Peyer's patch (tissue), 4 donors: ENCODE results near the gene LAMA1.
"Not testable (repeated sequence)": the region's sequence is repeated elsewhere in the genome, so short reads cannot be mapped to it uniquely, and the experiment has no call there.

ENCODE experiments used
- CTCF ChIP-seq, 6 experiments: fragments of 450-650 bp in 4 of 6; fragments of 200-600 bp in 2 of 6; sonication (generic) in 1 of 6; IDR thresholded peaks; one replicate each; pipeline ENCODE4 v1.5.1; 2017 to 2019; ENCODE audit warnings: antibody characterized with exemption in 6 of 6, mild to moderate bottlenecking in 3 of 6, moderate library complexity in 1 of 6
- POLR2A ChIP-seq, 2 donors: fragments of 450-650 bp; IDR thresholded peaks; one replicate each; pipeline ENCODE4 v1.5.1; 2017; ENCODE audit warnings: antibody characterized with exemption in 2 of 2, mild to moderate bottlenecking in 2 of 2, moderate library complexity in 2 of 2

GRCh38 chr18:6938403-6938802 is 179.2 kb downstream of the LAMA1 start:
- not testable (repeated sequence) for TF ChIP-seq CTCF, POLR2A (IDR thresholded peaks at IDR 0.05)
